ENCODE results near the gene CLDN7.
A peak's percentile ranks its signal among the peaks of the same experiment; 100 is the strongest.

The CLDN7 gene

DNA sequence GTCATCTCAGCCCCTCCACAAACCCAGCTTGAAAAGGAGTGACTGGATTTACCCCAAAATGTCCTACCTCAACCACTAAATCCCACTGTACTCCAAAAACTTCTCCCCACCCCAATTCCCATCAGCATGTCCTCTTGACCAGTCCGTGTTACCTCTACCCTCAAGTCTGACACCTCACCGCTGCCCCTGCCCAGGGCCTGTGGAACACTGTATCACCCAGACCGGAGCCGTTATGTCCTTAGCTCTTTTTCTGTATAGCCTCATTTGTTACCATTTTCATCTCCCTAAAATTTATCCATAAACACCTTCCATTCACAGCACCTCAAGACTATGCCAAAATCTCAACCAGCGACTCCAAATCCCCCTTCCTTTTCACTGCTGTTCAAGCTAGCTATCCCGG, 25.5 kb downstream of the CLDN7 start:
- no peak for DNase-seq (ENCODE audit: low read depth)

DNA sequence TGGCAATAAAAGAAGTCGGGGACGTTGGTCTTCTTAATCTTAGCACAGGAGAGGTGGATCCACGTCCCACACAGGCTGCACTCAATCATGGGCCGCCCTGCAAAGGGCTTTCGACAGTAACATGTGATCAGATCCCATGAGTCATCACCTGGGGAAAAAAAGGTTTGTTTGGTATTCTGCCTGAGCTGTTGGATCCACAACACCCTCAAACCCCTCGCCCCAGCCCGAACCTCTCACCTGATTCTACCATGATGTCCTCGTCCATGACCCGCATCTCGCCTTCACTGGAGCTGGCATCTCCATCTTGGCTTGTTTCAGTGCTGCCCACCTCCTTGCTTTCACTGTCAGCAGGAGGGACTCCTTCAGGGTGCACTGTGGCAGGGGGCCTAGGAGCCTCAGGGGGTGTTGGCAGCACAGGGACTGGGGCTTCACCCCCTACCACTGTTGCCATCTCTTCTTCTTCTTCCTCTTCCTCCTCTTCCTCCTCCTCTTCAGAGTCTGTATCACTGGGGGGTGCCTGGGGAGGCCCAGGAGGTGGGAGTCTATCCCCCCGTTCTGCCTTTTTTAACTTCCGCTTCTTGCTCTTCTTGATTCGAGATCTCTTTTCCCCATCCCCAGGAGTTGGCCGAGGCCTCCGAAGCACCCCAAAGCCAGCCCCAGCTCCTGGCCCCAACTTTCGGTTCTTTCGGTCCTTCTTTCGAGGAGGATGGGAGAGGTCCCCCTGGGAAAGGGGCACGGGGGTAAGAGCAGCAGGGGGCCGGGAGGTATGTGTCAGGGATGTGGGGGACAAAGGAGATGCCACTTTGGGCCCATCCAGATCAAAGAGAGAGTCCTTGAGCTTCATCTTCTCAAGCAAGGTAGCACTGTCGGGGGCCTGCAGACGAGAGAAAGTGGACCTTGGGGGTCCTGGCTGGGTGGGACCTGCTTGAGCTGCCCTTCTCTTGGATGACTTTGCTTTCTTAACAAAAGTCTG, 26.3 kb downstream of the CLDN7 start:
- no peak for DNase-seq (ENCODE audit: low read depth)

DNA sequence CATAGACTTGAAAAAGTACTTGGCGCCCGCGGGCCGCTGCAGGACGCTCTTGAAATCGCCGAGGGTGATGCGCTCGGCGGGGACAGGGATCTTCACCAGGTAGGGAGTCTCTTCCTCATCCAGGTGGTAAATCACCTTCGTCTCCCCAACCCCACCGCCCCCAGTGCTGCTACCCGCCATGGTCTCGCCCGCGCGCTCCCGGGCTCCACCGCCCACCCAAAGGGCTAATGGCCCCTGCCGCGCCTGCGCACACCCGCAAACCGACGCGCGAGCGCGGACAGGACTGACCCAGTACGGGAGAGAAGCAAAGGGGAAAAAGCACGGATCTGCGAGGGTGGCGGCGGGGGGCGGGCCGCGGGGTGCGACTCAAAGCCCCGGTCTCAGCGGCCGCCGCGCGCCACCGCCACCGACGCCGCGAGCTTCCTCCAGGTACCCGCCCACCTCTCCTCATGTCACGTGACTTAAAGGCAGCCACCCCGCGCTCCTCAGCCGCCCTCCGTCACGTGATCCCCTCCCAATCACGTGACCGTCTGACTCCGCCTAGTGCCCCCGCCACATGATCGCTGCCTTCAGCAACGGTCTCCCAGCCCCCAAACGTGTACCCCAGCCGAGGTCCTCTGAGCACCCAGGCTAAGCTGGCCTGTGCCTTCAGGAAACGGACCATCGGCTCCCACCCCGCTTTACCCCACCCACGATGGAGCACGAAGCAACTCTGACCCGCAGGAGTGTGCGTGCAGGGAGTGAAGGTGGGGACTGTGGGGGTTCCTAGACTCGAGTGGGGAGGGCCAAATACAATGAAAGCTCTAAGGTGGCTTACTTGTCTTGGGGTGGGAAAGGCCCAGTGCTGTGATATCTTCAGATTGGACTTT, 28.0 kb downstream of the CLDN7 start, which contains the start of gene DVL2:
Gene DVL2, minus strand, starts transcription at position 435 of the 869 bp plus-strand sequence. Its CDS starts 255 bp downstream, at position 180.
- peak; percentile 91 for DNase-seq (ENCODE audit: low read depth)

DNA sequence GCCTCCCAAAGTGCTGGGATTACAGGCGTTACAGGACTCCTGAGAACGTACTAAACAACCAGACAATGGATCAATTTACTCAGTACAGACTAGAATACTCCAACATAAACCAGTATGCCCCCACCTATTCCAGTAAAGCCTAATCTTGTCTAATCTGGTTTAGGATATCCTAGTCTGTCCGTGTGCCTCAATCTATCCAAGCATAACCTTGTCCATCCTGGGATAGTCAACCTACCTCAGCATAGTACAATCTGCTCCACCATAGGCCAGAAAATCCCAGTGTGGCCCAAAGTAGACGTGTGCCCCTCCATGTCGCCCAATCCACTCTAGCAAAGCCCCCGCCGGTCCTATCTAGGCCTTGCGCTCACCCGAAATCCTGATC, 28.6 kb downstream of the CLDN7 start:
- no peak for DNase-seq (ENCODE audit: low read depth)

DNA sequence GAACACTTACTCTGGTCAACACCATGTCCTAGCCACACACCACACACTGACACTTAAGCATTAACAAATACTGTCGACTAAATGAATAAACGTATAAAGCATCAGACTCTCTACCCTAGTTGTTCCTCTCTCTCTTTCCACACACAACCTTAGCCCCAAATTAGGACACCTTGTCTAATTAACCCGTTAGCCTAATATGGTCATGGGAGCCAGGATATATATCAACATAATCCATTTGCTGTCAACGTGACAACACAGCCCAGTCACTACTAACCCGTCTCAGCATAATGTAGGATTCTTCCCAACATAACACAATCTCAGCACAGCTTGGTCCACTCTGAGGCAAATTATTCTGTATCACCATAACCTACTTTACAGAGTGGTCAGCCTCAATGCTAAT, 30.2 kb downstream of the CLDN7 start:
- DNase-seq (ENCODE audit: low read depth) = no peak

DNA sequence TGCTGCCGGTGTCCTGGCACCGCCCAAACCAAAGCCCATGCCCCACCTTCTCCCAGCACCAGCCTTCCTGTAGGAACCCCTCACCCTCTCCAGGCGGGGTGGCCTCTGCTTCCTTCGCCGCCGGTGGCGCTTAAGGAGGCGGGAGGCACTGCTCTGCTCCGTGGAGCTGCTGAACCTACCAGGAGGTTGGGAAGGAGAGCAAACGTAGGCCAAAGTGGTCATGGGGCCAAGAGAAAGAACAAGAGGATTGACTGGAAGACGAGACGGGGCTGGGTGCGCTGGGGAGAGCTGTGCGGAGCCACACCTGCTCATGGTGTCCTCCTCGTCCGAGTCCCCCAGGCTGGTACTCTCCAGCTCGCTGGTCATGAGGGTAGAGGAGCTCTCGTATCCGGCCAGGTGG, 32.8 kb downstream of the CLDN7 start:
- no peak for DNase-seq (ENCODE audit: low read depth)

DNA sequence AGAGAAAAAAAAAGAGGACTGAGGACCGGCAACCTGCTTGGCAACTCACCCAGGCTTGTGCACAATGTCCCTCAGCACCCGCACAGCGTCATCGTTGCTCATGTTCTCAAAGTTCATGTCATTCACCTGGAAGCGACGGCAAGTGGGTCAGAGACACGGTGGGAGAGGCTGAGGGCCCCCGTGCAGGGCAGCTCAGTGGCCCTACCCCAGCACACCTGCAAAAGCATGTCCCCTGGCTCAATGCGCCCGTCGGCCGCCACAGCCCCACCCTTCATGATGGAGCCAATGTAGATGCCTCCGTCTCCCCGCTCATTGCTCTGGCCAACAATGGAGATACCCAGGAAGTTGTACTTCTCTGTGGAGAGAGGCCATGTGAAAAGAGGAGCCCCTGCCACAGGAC, 33.4 kb downstream of the CLDN7 start:
- DNase-seq (ENCODE audit: low read depth) = no peak

DNA sequence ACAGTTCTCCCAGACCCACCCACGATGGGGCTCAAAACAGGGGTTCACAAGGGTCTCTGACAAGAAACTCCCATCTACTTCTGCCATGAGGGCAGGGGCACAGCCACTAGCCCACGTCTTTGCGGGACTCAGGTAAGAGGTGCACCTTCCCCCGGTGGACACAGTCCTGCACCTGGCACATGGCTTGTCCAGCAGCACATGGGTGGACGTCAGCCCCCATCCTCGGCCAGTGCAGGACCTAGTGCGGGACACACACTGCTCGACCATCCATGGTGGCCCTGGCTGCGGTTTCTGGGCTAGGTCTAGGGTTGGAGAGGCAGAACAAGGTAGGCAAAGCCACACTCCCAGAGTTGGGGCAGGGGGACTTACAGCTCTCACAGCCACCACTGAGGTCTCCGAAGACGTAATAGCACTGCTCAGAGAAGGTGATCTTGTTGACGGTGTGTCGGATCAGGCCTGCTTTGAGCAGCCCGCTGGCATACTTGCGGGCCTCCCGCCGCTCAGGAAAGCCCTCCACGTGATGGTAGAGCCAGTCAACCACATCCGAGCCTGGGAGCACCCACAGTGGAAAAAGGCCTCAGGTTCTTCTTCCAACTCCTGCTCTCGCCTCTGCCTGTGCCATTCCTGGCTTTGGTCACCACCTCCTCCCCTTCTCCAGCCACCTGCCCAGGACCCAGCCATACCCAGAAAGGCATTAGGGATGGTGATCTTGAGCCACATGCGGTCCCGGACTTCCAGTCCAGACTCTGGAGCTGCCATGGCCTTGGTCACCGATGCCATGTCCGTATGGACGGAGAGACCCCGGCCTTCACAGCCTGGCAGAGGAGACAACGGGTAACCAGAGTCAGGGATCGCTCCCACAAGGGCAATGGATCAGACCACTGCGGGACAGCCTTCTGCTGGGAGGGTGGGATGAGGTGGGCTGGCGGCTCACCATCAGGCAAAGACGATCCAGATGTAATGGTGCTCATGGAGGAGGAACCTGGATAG, 35.3 kb downstream of the CLDN7 start:
- DNase-seq (ENCODE audit: low read depth) = no peak

DNA sequence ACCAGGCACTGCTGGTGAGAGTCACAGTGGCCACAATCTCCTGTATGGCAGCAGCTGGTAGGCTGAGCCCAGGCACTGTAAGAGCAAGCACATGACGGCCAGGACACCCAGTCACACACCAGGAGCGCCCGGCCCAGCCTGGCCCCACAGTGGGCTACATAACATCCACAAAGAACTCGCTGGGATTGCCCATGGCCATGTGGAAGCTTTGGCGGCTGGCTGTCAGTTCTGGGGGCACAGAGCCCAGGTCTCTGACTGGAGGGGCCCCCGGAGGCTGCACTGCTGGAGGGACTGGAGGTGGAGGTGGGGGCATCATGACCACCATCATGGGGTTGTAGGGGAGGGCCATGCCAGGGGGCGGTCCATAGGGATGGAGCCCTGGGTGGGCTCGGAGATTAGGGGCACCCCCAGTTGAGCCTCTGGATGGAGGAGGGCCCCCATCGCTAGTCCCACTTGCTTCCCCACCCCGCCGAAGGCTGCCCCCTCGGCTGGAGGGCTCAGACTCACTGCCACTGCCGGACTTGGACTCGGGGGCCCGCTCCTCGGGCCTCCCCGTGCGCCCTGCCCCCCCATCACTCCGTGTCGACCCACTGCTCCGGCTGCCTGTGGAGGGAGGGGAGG, 36.5 kb downstream of the CLDN7 start:
- DNase-seq (ENCODE audit: low read depth) = no peak

DNA sequence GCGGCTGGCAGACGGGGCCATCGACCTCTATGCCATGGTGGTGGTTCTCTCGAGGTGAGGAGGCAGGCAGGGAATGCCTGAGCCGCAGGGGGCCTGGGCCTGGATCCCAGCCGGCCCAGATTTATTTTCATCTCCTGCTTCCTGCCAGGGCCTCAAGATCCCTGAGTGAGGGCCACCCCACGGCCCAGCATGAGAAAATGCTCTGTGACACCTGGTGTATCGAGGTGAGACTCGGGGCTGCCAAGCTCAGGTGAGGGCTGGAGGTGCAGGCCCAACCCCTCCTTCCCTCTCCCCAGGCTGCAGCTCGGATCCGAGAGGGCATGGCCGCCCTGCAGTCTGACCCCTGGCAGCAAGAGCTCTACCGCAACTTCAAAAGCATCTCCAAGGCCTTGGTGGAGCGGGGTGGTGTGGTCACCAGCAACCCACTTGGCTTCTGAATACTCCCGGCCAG, 37.6 kb downstream of the CLDN7 start:
- no peak for DNase-seq (ENCODE audit: low read depth)

DNA sequence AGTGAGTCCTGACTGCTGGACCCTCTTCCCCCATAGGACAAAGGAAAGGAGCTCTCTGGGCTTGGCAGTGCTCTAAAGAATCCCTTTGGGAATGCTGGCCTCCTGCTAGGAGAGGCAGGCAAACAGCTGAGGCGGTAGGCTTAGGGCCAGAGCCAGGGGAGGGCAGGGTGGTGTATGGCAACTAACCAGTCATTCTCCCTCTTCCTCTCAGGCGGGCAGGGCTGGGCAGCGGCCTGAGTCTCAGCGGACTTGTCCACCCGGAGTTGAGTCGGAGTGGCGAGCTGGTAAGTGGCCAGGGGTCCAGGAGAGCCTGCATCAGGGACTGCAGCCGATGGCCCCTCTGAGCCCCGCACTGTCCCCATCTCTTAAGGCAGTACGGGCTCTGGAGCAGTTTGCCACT, 38.2 kb downstream of the CLDN7 start:
- DNase-seq (ENCODE audit: low read depth) = no peak

DNA sequence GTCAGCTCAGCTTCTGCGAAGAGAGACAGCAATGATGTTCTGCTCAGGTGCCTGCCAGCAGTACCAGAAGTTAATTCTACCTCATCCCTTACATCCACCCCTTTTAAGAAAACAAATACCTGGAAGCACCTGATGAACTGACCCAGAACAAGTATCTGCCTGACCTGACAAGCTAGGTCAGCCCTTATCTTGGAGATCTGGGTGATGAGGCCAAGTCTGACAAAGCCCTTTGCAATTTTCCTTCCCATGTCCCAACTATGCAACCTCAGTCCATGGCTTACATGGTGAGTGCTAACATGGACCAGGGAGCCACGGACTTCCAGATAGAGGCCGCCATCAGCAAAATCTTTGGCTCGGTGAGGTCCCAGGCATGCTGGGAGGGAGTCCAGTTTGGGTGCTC, 38.9 kb downstream of the CLDN7 start:
- no peak for DNase-seq (ENCODE audit: low read depth)

DNA sequence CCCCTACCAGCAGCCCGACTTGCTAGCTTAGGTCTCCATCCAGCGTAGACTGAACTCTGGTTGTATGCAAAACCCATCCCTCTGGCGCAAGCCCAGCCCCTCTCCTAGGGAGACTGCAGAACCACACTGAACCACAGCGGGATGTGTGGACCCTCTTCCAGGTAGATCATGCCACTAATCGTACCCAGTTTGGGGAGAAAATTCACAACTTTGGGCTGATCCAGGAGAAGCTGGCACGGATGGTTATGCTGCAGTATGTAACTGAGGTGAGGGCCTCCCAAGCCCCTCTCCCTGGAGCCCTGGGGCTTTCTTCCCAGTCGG, 39.3 kb downstream of the CLDN7 start:
- DNase-seq (ENCODE audit: low read depth) = no peak

DNA sequence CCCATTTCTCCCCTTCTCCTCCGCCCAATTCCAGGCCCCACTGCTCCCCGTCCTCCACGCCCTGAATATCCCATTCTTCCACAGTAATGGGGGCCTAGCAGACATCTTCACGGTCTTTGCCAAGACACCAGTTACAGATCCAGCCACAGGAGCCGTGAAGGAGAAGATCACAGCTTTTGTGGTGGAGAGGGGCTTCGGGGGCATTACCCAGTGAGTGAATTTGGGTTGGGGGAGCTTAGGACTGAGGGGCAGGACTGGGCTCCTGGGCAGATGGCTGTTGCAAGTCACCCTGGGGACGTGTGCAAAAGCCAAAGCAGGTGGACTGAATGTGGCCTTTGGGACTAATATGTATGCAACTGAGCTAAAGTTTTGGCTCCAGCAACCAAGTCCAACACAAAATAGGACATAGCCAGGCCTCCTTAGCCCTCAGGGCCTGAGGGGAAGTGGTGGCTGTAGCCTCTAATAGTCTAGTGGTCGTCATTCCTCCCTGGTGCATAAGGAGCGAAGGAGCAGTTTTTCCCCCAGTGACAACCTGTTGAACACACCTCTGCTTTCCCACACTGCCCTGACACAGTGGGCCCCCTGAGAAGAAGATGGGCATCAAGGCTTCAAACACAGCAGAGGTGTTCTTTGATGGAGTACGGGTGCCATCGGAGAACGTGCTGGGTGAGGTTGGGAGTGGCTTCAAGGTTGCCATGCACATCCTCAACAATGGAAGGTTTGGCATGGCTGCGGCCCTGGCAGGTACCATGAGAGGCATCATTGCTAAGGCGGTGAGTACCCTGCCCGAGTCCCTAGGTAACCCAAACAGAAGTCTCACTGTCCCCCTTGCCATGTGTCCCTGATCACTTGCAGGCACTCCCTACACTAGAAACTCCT, 39.9 kb downstream of the CLDN7 start:
- DNase-seq (ENCODE audit: low read depth) = no peak

DNA sequence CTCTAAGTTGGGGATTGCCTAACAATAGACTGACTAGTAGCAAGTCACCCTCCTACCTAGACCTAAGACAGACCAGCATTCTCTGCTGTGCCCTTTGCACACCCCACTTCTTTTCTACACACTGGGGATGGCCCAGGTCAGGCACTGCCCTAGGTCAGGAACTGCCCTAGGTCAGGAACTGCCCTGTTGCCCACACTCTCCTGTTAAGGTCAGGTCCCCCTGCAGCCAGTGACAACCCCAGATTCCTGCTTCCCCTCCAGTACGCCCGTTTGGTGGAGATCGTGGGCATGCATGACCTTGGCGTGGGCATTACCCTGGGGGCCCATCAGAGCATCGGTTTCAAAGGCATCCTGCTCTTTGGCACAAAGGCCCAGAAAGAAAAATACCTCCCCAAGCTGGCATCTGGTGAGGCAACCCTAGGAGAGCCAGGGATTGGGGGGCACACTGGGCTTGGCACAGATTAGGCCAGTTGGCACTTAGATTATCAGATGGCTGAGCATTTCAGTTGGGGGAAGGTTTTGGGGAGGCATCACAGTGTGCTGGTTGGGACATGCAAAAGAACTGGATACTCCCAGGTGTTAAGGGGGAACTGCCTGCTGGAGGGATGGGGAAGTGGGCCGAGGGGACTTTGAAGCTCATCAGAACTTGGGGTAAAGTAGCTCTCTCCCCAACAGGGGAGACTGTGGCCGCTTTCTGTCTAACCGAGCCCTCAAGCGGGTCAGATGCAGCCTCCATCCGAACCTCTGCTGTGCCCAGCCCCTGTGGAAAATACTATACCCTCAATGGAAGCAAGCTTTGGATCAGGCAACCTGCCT, 40.8 kb downstream of the CLDN7 start:
- no peak for DNase-seq (ENCODE audit: low read depth)

DNA sequence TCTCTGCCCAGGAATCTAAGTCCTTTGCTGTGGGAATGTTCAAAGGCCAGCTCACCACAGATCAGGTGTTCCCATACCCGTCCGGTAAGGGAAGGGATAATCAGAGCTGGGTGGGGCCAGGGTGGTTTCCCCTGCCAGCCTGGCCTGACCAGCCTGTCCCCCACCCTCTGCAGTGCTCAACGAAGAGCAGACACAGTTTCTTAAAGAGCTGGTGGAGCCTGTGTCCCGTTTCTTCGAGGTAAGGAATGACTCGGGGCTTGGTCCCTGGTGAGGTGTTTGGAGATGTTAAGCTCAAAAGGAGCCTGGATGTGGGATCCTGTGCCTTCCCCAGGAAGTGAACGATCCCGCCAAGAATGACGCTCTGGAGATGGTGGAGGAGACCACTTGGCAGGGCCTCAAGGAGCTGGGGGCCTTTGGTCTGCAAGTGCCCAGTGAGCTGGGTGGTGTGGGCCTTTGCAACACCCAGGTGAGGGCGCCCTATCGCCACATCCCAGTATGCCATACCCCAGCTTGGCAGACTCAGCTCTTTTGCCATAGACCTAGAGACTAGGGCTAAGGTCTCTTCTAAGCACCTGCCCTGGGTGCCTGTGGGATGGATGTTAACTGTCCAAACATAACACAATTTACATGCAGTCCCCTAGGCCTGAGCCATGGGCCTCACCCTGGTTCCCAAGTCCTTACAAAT, 41.5 kb downstream of the CLDN7 start:
- no peak for DNase-seq (ENCODE audit: low read depth)

DNA sequence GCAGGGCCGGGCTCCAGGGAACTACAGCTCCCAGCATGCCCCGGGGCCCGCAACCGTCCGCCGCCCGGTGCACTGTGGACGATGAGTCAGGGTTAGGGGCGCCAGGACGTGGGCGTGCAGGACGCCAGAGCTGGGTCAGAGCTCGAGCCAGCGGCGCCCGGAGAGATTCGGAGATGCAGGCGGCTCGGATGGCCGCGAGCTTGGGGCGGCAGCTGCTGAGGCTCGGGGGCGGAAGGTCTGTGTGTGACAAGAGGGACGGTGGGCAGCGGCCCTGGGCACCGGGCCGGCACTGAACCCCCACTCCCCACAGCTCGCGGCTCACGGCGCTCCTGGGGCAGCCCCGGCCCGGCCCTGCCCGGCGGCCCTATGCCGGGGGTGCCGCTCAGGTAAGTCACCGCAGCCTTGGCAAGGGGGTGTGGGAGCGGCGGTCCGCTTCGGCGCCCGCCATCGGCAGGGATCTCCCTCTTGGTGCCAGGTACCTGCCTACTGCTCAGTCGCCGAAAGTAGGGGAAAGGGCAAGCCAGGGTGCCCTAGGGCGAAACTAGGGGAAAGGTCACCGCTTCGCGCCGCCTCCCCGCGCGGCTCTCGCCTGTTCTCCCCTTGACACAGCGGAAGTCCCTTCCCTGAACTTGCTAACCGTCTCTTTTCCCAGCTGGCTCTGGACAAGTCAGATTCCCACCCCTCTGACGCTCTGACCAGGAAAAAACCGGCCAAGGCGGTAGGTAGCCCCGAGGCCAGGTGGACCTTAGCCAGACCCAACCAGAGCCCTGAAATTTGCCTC, 42.3 kb downstream of the CLDN7 start, which contains the start of the genes ACADVL and DLG4:
Gene ACADVL, plus strand, starts transcription at position 127 of the 781 bp plus-strand sequence. Its CDS starts 47 bp downstream, at position 174.
Gene DLG4, minus strand, starts transcription at position 25 of the 781 bp plus-strand sequence.
- peak; percentile 83 for DNase-seq (ENCODE audit: low read depth)
